WTC11 (cell line): ENCODE measurements around the gene RAPH1.
"Not testable (repeated sequence)": the region's sequence is repeated elsewhere in the genome, so short reads cannot be mapped to it uniquely, and the experiment has no call there.

ENCODE experiments used
- FOXP1 ChIP-seq: sonication (generic); formaldehyde crosslinking; IDR thresholded peaks from 2 replicates; pipeline ENCODE4 v1.8.0; 2022; ENCODE audit warnings: missing genetic modification reagents, mild to moderate bottlenecking, moderate library complexity, borderline replicate concordance
- GABPB1 ChIP-seq: sonication (generic); formaldehyde crosslinking; IDR thresholded peaks from 2 replicates; pipeline ENCODE4 v1.8.1; 2023; ENCODE audit warnings: mild to moderate bottlenecking, missing genetic modification reagents
- JUN ChIP-seq: sonication (generic); formaldehyde crosslinking; IDR thresholded peaks from 2 replicates; pipeline ENCODE4 v1.8.0; 2023; ENCODE audit warnings: mild to moderate bottlenecking, missing genetic modification reagents
- SMAD3 ChIP-seq: sonication (generic); formaldehyde crosslinking; IDR thresholded peaks from 2 replicates; pipeline ENCODE4 v1.8.0; 2022; ENCODE audit warnings: missing genetic modification reagents, mild to moderate bottlenecking, borderline replicate concordance
- ZNF138 ChIP-seq: sonication (generic); formaldehyde crosslinking; conservative IDR thresholded peaks from 2 replicates; pipeline ENCODE4 v1.8.1; 2022; ENCODE audit warnings: mild to moderate bottlenecking, moderate library complexity, missing genetic modification reagents
- TF ChIP-seq, protein P1 (sequence below): fragments of 200-600 bp; IDR thresholded peaks from 2 replicates; pipeline ENCODE4 v1.8.0; 2022; ENCODE audit warnings: antibody characterized with exemption
- TF ChIP-seq, protein P2 (sequence below): sonication (generic); formaldehyde crosslinking; IDR thresholded peaks from 2 replicates; pipeline ENCODE4 v1.8.1; 2023; ENCODE audit warnings: mild to moderate bottlenecking, moderate library complexity, missing genetic modification reagents
- TF ChIP-seq, protein P3 (sequence below): sonication (generic); formaldehyde crosslinking; IDR thresholded peaks from 2 replicates; pipeline ENCODE4 v1.8.0; 2022; ENCODE audit warnings: mild to moderate bottlenecking, missing genetic modification reagents
- TF ChIP-seq, protein P4 (sequence below): sonication (generic); formaldehyde crosslinking; IDR thresholded peaks from 2 replicates; pipeline ENCODE4 v1.8.1; 2023; ENCODE audit warnings: mild to moderate bottlenecking, missing genetic modification reagents, moderate library complexity
- TF ChIP-seq, protein P5 (sequence below): sonication (generic); formaldehyde crosslinking; IDR thresholded peaks from 2 replicates; pipeline ENCODE4 v1.8.1; 2023; ENCODE audit warnings: mild to moderate bottlenecking, missing genetic modification reagents

DNA sequence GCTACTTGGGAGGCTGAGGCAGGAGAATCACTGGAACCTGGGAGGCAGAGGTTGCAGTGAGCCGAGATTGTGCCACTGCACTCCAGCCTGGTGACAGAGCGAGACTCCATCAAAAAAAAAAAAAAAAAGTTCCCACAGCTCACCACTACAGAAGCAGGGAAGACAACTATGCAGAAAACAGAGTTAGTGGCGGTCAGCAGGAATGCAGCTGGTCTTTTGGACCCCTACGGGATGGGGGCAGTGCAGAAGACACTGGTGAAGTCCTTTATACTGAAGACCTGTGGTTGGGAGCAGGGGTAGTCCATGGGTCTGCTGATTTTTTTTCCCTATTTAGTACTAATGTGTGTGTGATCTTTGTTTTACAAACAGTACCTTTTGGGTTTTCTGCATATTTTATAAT lies 105.5 kb downstream of the RAPH1 start:
- TF ChIP-seq, protein P1, sequence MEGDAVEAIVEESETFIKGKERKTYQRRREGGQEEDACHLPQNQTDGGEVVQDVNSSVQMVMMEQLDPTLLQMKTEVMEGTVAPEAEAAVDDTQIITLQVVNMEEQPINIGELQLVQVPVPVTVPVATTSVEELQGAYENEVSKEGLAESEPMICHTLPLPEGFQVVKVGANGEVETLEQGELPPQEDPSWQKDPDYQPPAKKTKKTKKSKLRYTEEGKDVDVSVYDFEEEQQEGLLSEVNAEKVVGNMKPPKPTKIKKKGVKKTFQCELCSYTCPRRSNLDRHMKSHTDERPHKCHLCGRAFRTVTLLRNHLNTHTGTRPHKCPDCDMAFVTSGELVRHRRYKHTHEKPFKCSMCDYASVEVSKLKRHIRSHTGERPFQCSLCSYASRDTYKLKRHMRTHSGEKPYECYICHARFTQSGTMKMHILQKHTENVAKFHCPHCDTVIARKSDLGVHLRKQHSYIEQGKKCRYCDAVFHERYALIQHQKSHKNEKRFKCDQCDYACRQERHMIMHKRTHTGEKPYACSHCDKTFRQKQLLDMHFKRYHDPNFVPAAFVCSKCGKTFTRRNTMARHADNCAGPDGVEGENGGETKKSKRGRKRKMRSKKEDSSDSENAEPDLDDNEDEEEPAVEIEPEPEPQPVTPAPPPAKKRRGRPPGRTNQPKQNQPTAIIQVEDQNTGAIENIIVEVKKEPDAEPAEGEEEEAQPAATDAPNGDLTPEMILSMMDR, result not testable (repeated sequence)
- TF ChIP-seq, protein P2, sequence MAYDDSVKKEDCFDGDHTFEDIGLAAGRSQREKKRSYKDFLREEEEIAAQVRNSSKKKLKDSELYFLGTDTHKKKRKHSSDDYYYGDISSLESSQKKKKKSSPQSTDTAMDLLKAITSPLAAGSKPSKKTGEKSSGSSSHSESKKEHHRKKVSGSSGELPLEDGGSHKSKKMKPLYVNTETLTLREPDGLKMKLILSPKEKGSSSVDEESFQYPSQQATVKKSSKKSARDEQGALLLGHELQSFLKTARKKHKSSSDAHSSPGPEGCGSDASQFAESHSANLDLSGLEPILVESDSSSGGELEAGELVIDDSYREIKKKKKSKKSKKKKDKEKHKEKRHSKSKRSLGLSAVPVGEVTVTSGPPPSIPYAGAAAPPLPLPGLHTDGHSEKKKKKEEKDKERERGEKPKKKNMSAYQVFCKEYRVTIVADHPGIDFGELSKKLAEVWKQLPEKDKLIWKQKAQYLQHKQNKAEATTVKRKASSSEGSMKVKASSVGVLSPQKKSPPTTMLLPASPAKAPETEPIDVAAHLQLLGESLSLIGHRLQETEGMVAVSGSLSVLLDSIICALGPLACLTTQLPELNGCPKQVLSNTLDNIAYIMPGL (CRISPR knock-in tag), result not testable (repeated sequence)
- TF ChIP-seq, protein P3, sequence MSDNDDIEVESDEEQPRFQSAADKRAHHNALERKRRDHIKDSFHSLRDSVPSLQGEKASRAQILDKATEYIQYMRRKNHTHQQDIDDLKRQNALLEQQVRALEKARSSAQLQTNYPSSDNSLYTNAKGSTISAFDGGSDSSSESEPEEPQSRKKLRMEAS (CRISPR knock-in tag), result not testable (repeated sequence)
- TF ChIP-seq, protein P4, sequence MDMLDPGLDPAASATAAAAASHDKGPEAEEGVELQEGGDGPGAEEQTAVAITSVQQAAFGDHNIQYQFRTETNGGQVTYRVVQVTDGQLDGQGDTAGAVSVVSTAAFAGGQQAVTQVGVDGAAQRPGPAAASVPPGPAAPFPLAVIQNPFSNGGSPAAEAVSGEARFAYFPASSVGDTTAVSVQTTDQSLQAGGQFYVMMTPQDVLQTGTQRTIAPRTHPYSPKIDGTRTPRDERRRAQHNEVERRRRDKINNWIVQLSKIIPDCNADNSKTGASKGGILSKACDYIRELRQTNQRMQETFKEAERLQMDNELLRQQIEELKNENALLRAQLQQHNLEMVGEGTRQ (CRISPR knock-in tag), result not testable (repeated sequence)
- TF ChIP-seq JUN (CRISPR knock-in tag); GABPB1 (CRISPR knock-in tag); SMAD3 (CRISPR knock-in tag); ZNF138; FOXP1 (CRISPR knock-in tag): not testable (repeated sequence)
- TF ChIP-seq, protein P5, sequence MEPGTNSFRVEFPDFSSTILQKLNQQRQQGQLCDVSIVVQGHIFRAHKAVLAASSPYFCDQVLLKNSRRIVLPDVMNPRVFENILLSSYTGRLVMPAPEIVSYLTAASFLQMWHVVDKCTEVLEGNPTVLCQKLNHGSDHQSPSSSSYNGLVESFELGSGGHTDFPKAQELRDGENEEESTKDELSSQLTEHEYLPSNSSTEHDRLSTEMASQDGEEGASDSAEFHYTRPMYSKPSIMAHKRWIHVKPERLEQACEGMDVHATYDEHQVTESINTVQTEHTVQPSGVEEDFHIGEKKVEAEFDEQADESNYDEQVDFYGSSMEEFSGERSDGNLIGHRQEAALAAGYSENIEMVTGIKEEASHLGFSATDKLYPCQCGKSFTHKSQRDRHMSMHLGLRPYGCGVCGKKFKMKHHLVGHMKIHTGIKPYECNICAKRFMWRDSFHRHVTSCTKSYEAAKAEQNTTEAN (CRISPR knock-in tag), result not testable (repeated sequence)
